Neuron (in vitro differentiated cells): Measurements from ENCODE around the gene PLD1.

Experiments
- H2AFZ ChIP-seq: one replicate; pipeline ENCODE4 v1.6.1; 2013; ENCODE audit warnings: low read depth, mild to moderate bottlenecking, inconsistent platforms, low read length, moderate library complexity
- H3K27me3 ChIP-seq: one replicate; pipeline ENCODE4 v1.6.1; 2013; ENCODE audit warnings: low read length; ENCODE audit not compliant: insufficient read depth
- H3K36me3 ChIP-seq: one replicate; pipeline ENCODE4 v1.6.1; 2013; ENCODE audit warnings: low read length; ENCODE audit not compliant: insufficient read depth
- H3K4me1 ChIP-seq: one replicate; pipeline ENCODE4 v1.6.1; 2013; ENCODE audit warnings: low read length; ENCODE audit not compliant: insufficient read depth
- H3K4me3 ChIP-seq: 2 replicates; pipeline ENCODE4 v1.5.1; 2013; ENCODE audit warnings: mild to moderate bottlenecking, low read length, moderate library complexity
- H3K9me3 ChIP-seq: one replicate; pipeline ENCODE4 v1.6.1; 2013; ENCODE audit warnings: low read length

Gene PLD1

GRCh38 chr3:171620825-171621434 lies 189.4 kb downstream of the PLD1 start:
- H3K36me3 ChIP-seq: no peaks in the 10 kb centered on the region
- H2AFZ ChIP-seq: no peak overlapping the region
- H3K4me1 ChIP-seq: peaks cover 18% of the 10 kb centered on the region
- H3K9me3 ChIP-seq: no peaks in the 10 kb centered on the region
- H3K27me3 ChIP-seq: no peaks in the 10 kb centered on the region
- no peak overlapping the region for H3K4me3 ChIP-seq

GRCh38 chr3:171616798-171617197 lies 193.5 kb downstream of the PLD1 start:
- no peak overlapping the region for H3K4me3 ChIP-seq
- H2AFZ ChIP-seq: no peak overlapping the region
- no peaks in the 10 kb centered on the region for H3K9me3 ChIP-seq
- no peaks in the 10 kb centered on the region for H3K36me3 ChIP-seq
- peaks cover 13% of the 10 kb centered on the region for H3K4me1 ChIP-seq
- no peaks in the 10 kb centered on the region for H3K27me3 ChIP-seq

- Histone ChIP-seq H3K9me3 (no peaks in the 10 kb centered on the region), H3K27me3 (no peaks in the 10 kb centered on the region), H3K4me3 (no peak overlapping the region), H3K4me1 (peaks cover 2% of the 10 kb centered on the region), H3K36me3 (no peaks in the 10 kb centered on the region), H2AFZ (no peak overlapping the region)
Measured at GRCh38 chr3:171615686-171616085, 194.6 kb downstream of the PLD1 start.

- Histone ChIP-seq H3K4me1 (peaks cover 2% of the 10 kb centered on the region), H3K36me3 (no peaks in the 10 kb centered on the region), H2AFZ (no peak overlapping the region), H3K9me3 (no peaks in the 10 kb centered on the region), H3K27me3 (no peaks in the 10 kb centered on the region), H3K4me3 (no peak overlapping the region)
Measured at GRCh38 chr3:171615281-171615680, 195.0 kb downstream of the PLD1 start.

- no peak overlapping the region for H2AFZ ChIP-seq
- no peak overlapping the region for H3K4me3 ChIP-seq
- H3K27me3 ChIP-seq: no peaks in the 10 kb centered on the region
- H3K4me1 ChIP-seq: peaks cover 2% of the 10 kb centered on the region
- no peaks in the 10 kb centered on the region for H3K9me3 ChIP-seq
- no peaks in the 10 kb centered on the region for H3K36me3 ChIP-seq
Measured at GRCh38 chr3:171614318-171614921, 195.9 kb downstream of the PLD1 start.

- Histone ChIP-seq H3K4me3 (no peak overlapping the region), H2AFZ (no peak overlapping the region), H3K4me1 (no peaks in the 10 kb centered on the region), H3K36me3 (no peaks in the 10 kb centered on the region), H3K27me3 (no peaks in the 10 kb centered on the region), H3K9me3 (no peaks in the 10 kb centered on the region)
Measured at GRCh38 chr3:171607452-171607851, 202.8 kb downstream of the PLD1 start.

GRCh38 chr3:171606151-171606751 lies 204.0 kb downstream of the PLD1 start:
- Histone ChIP-seq H3K4me3 (no peak overlapping the region), H3K27me3 (no peaks in the 10 kb centered on the region), H3K4me1 (no peaks in the 10 kb centered on the region), H2AFZ (no peak overlapping the region), H3K36me3 (no peaks in the 10 kb centered on the region), H3K9me3 (no peaks in the 10 kb centered on the region)

GRCh38 chr3:171604370-171604769 lies 205.9 kb downstream of the PLD1 start:
- Histone ChIP-seq H3K27me3 (no peaks in the 10 kb centered on the region), H3K4me1 (no peaks in the 10 kb centered on the region), H3K36me3 (no peaks in the 10 kb centered on the region), H3K9me3 (no peaks in the 10 kb centered on the region), H3K4me3 (no peak overlapping the region), H2AFZ (no peak overlapping the region)

GRCh38 chr3:171602072-171602471 lies 208.2 kb downstream of the PLD1 start:
- Histone ChIP-seq H3K36me3 (no peaks in the 10 kb centered on the region), H3K27me3 (no peaks in the 10 kb centered on the region), H2AFZ (no peak overlapping the region), H3K9me3 (no peaks in the 10 kb centered on the region), H3K4me1 (no peaks in the 10 kb centered on the region), H3K4me3 (no peak overlapping the region)

- Histone ChIP-seq H3K36me3 (no peaks in the 10 kb centered on the region), H3K4me3 (no peak overlapping the region), H3K9me3 (no peaks in the 10 kb centered on the region), H3K27me3 (no peaks in the 10 kb centered on the region), H3K4me1 (no peaks in the 10 kb centered on the region), H2AFZ (no peak overlapping the region)
Measured at GRCh38 chr3:171600030-171600429, 210.3 kb downstream of the PLD1 start.

- H3K9me3 ChIP-seq: no peaks in the 10 kb centered on the region
- H2AFZ ChIP-seq: no peak overlapping the region
- H3K36me3 ChIP-seq: no peaks in the 10 kb centered on the region
- H3K27me3 ChIP-seq: no peaks in the 10 kb centered on the region
- H3K4me1 ChIP-seq: no peaks in the 10 kb centered on the region
- no peak overlapping the region for H3K4me3 ChIP-seq
Measured at GRCh38 chr3:171598990-171599389, 211.3 kb downstream of the PLD1 start.

GRCh38 chr3:171592786-171593185 lies 217.5 kb downstream of the PLD1 start:
- no peaks in the 10 kb centered on the region for H3K27me3 ChIP-seq
- H3K9me3 ChIP-seq: no peaks in the 10 kb centered on the region
- no peak overlapping the region for H3K4me3 ChIP-seq
- H3K4me1 ChIP-seq: peaks cover 6% of the 10 kb centered on the region
- no peak overlapping the region for H2AFZ ChIP-seq
- no peaks in the 10 kb centered on the region for H3K36me3 ChIP-seq

- no peak overlapping the region for H3K4me3 ChIP-seq
- H3K27me3 ChIP-seq: no peaks in the 10 kb centered on the region
- H2AFZ ChIP-seq: no peak overlapping the region
- no peaks in the 10 kb centered on the region for H3K36me3 ChIP-seq
- H3K9me3 ChIP-seq: no peaks in the 10 kb centered on the region
- peaks cover 6% of the 10 kb centered on the region for H3K4me1 ChIP-seq
Measured at GRCh38 chr3:171591070-171591469, 219.2 kb downstream of the PLD1 start.
